HCT116 (cell line): ENCODE measurements around the gene FOXO3. TPM values are rescaled to one million over a fixed set of nuclear protein-coding genes. Genes with fewer than 3 reads are reported as not detected.

Experiments used
- ATAC-seq: fragments of 200-7000 bp; cut with Tn5 transposase; 2 replicates; pipeline ENCODE4 v1.9.1; 2020; ENCODE audit warnings: mild to moderate bottlenecking, moderate library complexity
- BruUV-seq: library from RNA; stranded (reverse); fragments of 400-500 nt; replicated peaks from 2 replicates; lab custom pipeline; 2021; lab: Mats Ljungman, UMichigan
- CTCF ChIA-PET: fragments of 300-600 bp; sonication (Branson Sonifier 250); formaldehyde crosslinking; loops from one replicate; lab custom pipeline; 2021; ENCODE audit warnings: antibody characterized with exemption; lab: Charles Lee
- POLR2A ChIA-PET: fragments of 300-600, 350-600 bp; sonication (Branson Sonifier 250); formaldehyde crosslinking; loops from one replicate; lab custom pipeline; 2021; ENCODE audit warnings: antibody characterized with exemption; lab: Charles Lee
- RAD21 ChIA-PET, 2 experiments: fragments of 300-600 bp; sonication (Branson Sonifier 250); formaldehyde crosslinking; loops; one replicate each; lab custom pipeline; 2023; ENCODE audit warnings: low total read pairs in 2 of 2; ENCODE audit not compliant: uncharacterized antibody in 2 of 2, unreplicated experiment in 2 of 2, low non-redundant PET in 1 of 2; lab: Charles Lee
- DNase-seq: peaks from one replicate; pipeline ENCODE4 v3.0.0-alpha.2; 2010; ENCODE audit warnings: low read depth, low spot score
- H2AFZ ChIP-seq: fragments of 200-600 bp; shearing (Covaris generic), sonication (generic); 2 replicates; pipeline ENCODE4 v1.6.1; 2017; ENCODE audit warnings: low read depth, mixed run types, mixed read lengths, antibody characterized with exemption, low read length; ENCODE audit not compliant: poor library complexity, severe bottlenecking
- H3K27ac ChIP-seq: 2 replicates; pipeline ENCODE4 v1.5.1; 2012; ENCODE audit warnings: low read depth, low read length
- H3K27me3 ChIP-seq: fragments of 200-600 bp; sonication (generic); 2 replicates; pipeline ENCODE4 v1.6.1; 2016; ENCODE audit warnings: mixed run types, low read length, mixed read lengths; ENCODE audit not compliant: insufficient read depth
- H3K36me3 ChIP-seq, 2 experiments: fragments of 200-500 bp in 1 of 2; fragments of 200-600 bp in 1 of 2; sonication (Bioruptor generic) in 1 of 2; sonication (generic) in 1 of 2; 2 replicates each; pipeline versions ENCODE4 v1.5.1 to v1.6.1; 2014 to 2016; ENCODE audit warnings: low read length in 2 of 2, inconsistent platforms in 1 of 2, mixed read lengths in 1 of 2, mixed run types in 1 of 2; ENCODE audit not compliant: insufficient read depth in 2 of 2, control insufficient read depth in 1 of 2
- H3K4me1 ChIP-seq, 2 experiments: fragments of 200-600 bp in 1 of 2; sonication (generic) in 1 of 2; 2 replicates each; pipeline versions ENCODE4 v1.5.1 to v1.6.1; 2012 to 2017; ENCODE audit warnings: low read length in 2 of 2, inconsistent platforms in 1 of 2, mild to moderate bottlenecking in 1 of 2, mixed read lengths in 1 of 2, mixed run types in 1 of 2, moderate library complexity in 1 of 2; ENCODE audit not compliant: insufficient read depth in 2 of 2, control insufficient read depth in 1 of 2
- H3K4me2 ChIP-seq: fragments of 200-600 bp; sonication (generic); 2 replicates; pipeline ENCODE4 v1.6.1; 2017; ENCODE audit warnings: mixed run types, low read length, mixed read lengths
- H3K4me3 ChIP-seq, 2 experiments: fragments of 200-600 bp in 1 of 2; sonication (generic) in 1 of 2; replicated peaks in 1 of 2; 2 replicates each; pipeline ENCODE4 v1.5.1; 2011 to 2016; ENCODE audit warnings: low read length in 2 of 2, control low read depth in 1 of 2, low read depth in 1 of 2, mild to moderate bottlenecking in 1 of 2, mixed read lengths in 1 of 2, mixed run types in 1 of 2
- H3K79me2 ChIP-seq: fragments of 200-600 bp; sonication (generic); 2 replicates; pipeline ENCODE4 v1.6.1; 2017; ENCODE audit warnings: mild to moderate bottlenecking, mixed run types, low read length, moderate library complexity, mixed read lengths; ENCODE audit not compliant: insufficient read depth
- H3K9ac ChIP-seq: fragments of 200-600 bp; sonication (generic); 2 replicates; pipeline ENCODE4 v1.6.1; 2016; ENCODE audit warnings: low read length, mixed read lengths
- H3K9me2 ChIP-seq: fragments of 200-600 bp; sonication (generic), shearing (Covaris generic); 2 replicates; pipeline ENCODE4 v1.6.1; 2017; ENCODE audit warnings: mixed run types, mild to moderate bottlenecking, moderate library complexity; ENCODE audit not compliant: insufficient read depth
- H3K9me3 ChIP-seq, 2 experiments: fragments of 200-500 bp in 1 of 2; fragments of 200-600 bp in 1 of 2; sonication (Bioruptor generic) in 1 of 2; sonication (generic) in 1 of 2; 2 replicates each; pipeline ENCODE4 v1.6.1; 2014 to 2017; ENCODE audit warnings: low read length in 2 of 2, mixed read lengths in 2 of 2, inconsistent platforms in 1 of 2, low read depth in 1 of 2, mild to moderate bottlenecking in 1 of 2, mixed run types in 1 of 2, moderate library complexity in 1 of 2; ENCODE audit not compliant: control insufficient read depth in 1 of 2, insufficient read depth in 1 of 2
- H4K20me1 ChIP-seq: fragments of 200-600 bp; sonication (generic), shearing (Covaris generic); 2 replicates; pipeline ENCODE4 v1.6.1; 2017; ENCODE audit warnings: mixed run types, mild to moderate bottlenecking, moderate library complexity; ENCODE audit not compliant: insufficient read depth
- CBX3 ChIP-seq: IDR thresholded peaks from 2 replicates; pipeline ENCODE4 v1.6.1; 2012; ENCODE audit warnings: low read depth
- CEBPB ChIP-seq: IDR thresholded peaks from 2 replicates; pipeline ENCODE4 v1.6.1; 2012; ENCODE audit warnings: low read depth
- CTCF ChIP-seq, 3 experiments: fragments of 200-600 bp in 1 of 3; sonication (generic) in 1 of 3; IDR thresholded peaks in 2 of 3; conservative IDR thresholded peaks in 1 of 3; 2 replicates each; pipeline ENCODE4 v1.5.1; 2012 to 2017; ENCODE audit warnings: low read depth in 2 of 3, low read length in 2 of 3, antibody characterized with exemption in 1 of 3, borderline replicate concordance in 1 of 3, control low read depth in 1 of 3, mild to moderate bottlenecking in 1 of 3, mixed read lengths in 1 of 3, mixed run types in 1 of 3, moderate library complexity in 1 of 3; ENCODE audit not compliant: insufficient read depth in 1 of 3
- EZH2phosphoT487 ChIP-seq: fragments of 200-600 bp; IDR thresholded peaks from 2 replicates; pipeline ENCODE4 v1.6.1; 2018; ENCODE audit warnings: antibody characterized with exemption, borderline replicate concordance
- FOSL1 ChIP-seq: IDR thresholded peaks from 2 replicates; pipeline ENCODE4 v1.6.1; 2012; ENCODE audit warnings: low read depth
- JUND ChIP-seq: IDR thresholded peaks from 2 replicates; pipeline ENCODE4 v1.6.1; 2012
- MAX ChIP-seq: IDR thresholded peaks from 2 replicates; pipeline ENCODE4 v1.6.1; 2012
- POLR2AphosphoS5 ChIP-seq: IDR thresholded peaks from 2 replicates; pipeline ENCODE4 v1.6.1; 2011; ENCODE audit warnings: mild to moderate bottlenecking, low read depth, low read length, moderate library complexity
- RAD21 ChIP-seq: IDR thresholded peaks from 2 replicates; pipeline ENCODE4 v1.6.1; 2012; ENCODE audit warnings: low read depth, mild to moderate bottlenecking
- SIN3A ChIP-seq: IDR thresholded peaks from 2 replicates; pipeline ENCODE4 v1.6.1; 2012; ENCODE audit warnings: low read depth
- TCF7L2 ChIP-seq: IDR thresholded peaks from 2 replicates; pipeline ENCODE4 v1.7.0; 2011; ENCODE audit warnings: borderline replicate concordance, inconsistent platforms; ENCODE audit not compliant: insufficient read depth, insufficient read length; ENCODE audit errors: extremely low read depth
- ZBTB33 ChIP-seq: IDR thresholded peaks from 2 replicates; pipeline ENCODE4 v1.6.1; 2011; ENCODE audit warnings: mild to moderate bottlenecking, low read length, moderate library complexity; ENCODE audit not compliant: insufficient replicate concordance; ENCODE audit errors: extremely low read depth
- ZFX ChIP-seq: fragments of 450-650 bp; IDR thresholded peaks from 2 replicates; pipeline ENCODE4 v1.6.1; 2017
- intact Hi-C: fragments of 100-400 bp; cut with micrococcal nuclease; formaldehyde crosslinking; loops from 2 replicates; pipeline ENCODE4 v1.10.0; 2022
- total RNA-seq: library from RNA; stranded (reverse); gene quantifications from one replicate; pipeline ENCODE4 v1.2.1, GENCODE V29; 2021; ENCODE audit not compliant: unreplicated experiment

The FOXO3 gene
- total RNA-seq, 1 experiment from 2014 or later = 40.0 TPM

- ChIA-PET POLR2A (no interaction called here), CTCF (interaction anchor here (1.3 to 1.5 kb wide), 3 partner anchors 33 to 548 kb away, joined by 3 to 5 read pairs (median 3); no protein-coding TSS in a partner anchor), RAD21 (no interaction called here)
- Histone ChIP-seq H3K4me2 (no peak overlapping the region), H3K9me2 (no peaks in the 10 kb centered on the region), H3K4me3 (no peak overlapping the region), H3K27me3 (no peaks in the 10 kb centered on the region), H3K4me1 (no peaks in the 10 kb centered on the region), H4K20me1 (no peaks in the 10 kb centered on the region), H2AFZ (no peak overlapping the region), H3K9ac (no peak overlapping the region), H3K27ac (no peak overlapping the region), H3K36me3 (no peaks in the 10 kb centered on the region), H3K79me2 (no peaks in the 10 kb centered on the region)
- DNase-seq (no peak), ATAC-seq (no peak)
- intact Hi-C loops = no loop called here
- no TSS peak for BruUV-seq
- TF ChIP-seq EZH2phosphoT487 (no peak), RAD21 (no peak), CEBPB (no peak)
- TF ChIP-seq, all 23 proteins: peak for 0
- H3K9me3 ChIP-seq = no peaks in the 10 kb centered on the region
Measured at GRCh38 chr6:108524528-108525248, 36.0 kb upstream of the FOXO3 start.

GRCh38 chr6:108526739-108527174 lies 34.0 kb upstream of the FOXO3 start:
- Histone ChIP-seq H3K9ac (no peak overlapping the region), H3K9me3 (no peaks in the 10 kb centered on the region), H3K27ac (no peak overlapping the region), H3K36me3 (no peaks in the 10 kb centered on the region), H4K20me1 (no peaks in the 10 kb centered on the region), H3K4me2 (no peak overlapping the region), H3K27me3 (no peaks in the 10 kb centered on the region), H3K9me2 (no peaks in the 10 kb centered on the region), H2AFZ (no peak overlapping the region), H3K4me3 (no peak overlapping the region), H3K4me1 (no peaks in the 10 kb centered on the region), H3K79me2 (no peaks in the 10 kb centered on the region)
- ATAC-seq (peak; percentile 74), DNase-seq (no peak)
- CTCF ChIA-PET = no interaction called here
- intact Hi-C loops = loop anchor here (1.0 to 2.0 kb wide), 3 partner anchors 413 to 852 kb away; no protein-coding TSS in a partner anchor
- POLR2A ChIA-PET = no interaction called here
- RAD21 ChIA-PET = no interaction called here
- no TSS peak for BruUV-seq
- TF ChIP-seq ZFX (no peak), RAD21 (peak; percentile 90), SIN3A (no peak), FOSL1 (no peak), POLR2AphosphoS5 (no peak), CEBPB (no peak), MAX (no peak), ZBTB33 (no peak), TCF7L2 (no peak), CBX3 (no peak), JUND (no peak), CTCF (IDR thresholded peaks at IDR 0.05 in 2 of 3, conservative IDR thresholded peaks at IDR 0.05 in 1 of 3; ENCODE audit: borderline replicate concordance in 1 of 3, insufficient read depth in 1 of 3, low read depth in 2 of 3, low read length in 2 of 3) (peak; percentile 73 to 88 (median 79))
